NOMO-1 treated with DMSO at 0.1 percent for 48 hours (cell line): ENCODE measurements around the gene ZHX3.
"Not testable (repeated sequence)": the region's sequence is repeated elsewhere in the genome, so short reads cannot be mapped to it uniquely, and the experiment has no call there.

Source experiments
- DNase-seq: peaks from one replicate; lab custom pipeline; 2025; ENCODE audit not compliant: unreplicated experiment; lab: John Stamatoyannopoulos, UW

The ZHX3 gene

GRCh38 chr20:41261260-41261659 lies 56.3 kb downstream of the ZHX3 start:
- no peak for DNase-seq

- DNase-seq, result no peak
These were observed 56.8 kb downstream of the ZHX3 start for GRCh38 chr20:41260734-41261220.

GRCh38 chr20:41259309-41259708 lies 58.2 kb downstream of the ZHX3 start:
- DNase-seq, result no peak

- DNase-seq, result no peak
These were observed 59.1 kb downstream of the ZHX3 start for GRCh38 chr20:41258474-41258873.

- DNase-seq, result no peak
These were observed 61.0 kb downstream of the ZHX3 start for GRCh38 chr20:41256516-41256915.

GRCh38 chr20:41255655-41256054 lies 61.9 kb downstream of the ZHX3 start:
- no peak for DNase-seq

GRCh38 chr20:41249411-41250281 lies 67.9 kb downstream of the ZHX3 start:
- peak; percentile 72 for DNase-seq

- no peak for DNase-seq
These were observed 69.0 kb downstream of the ZHX3 start for GRCh38 chr20:41248368-41249024.

- DNase-seq, result no peak
These were observed 69.8 kb downstream of the ZHX3 start for GRCh38 chr20:41247523-41248367.

GRCh38 chr20:41245086-41245707 lies 72.3 kb downstream of the ZHX3 start:
- DNase-seq, result no peak

GRCh38 chr20:41242807-41243206 lies 74.7 kb downstream of the ZHX3 start:
- DNase-seq, result no peak

GRCh38 chr20:41242352-41242751 lies 75.2 kb downstream of the ZHX3 start:
- DNase-seq, result no peak

GRCh38 chr20:41237233-41237632 lies 80.3 kb downstream of the ZHX3 start:
- DNase-seq, result not testable (repeated sequence)

- not testable (repeated sequence) for DNase-seq
These were observed 80.7 kb downstream of the ZHX3 start for GRCh38 chr20:41236818-41237217.

GRCh38 chr20:41234546-41234945 lies 83.0 kb downstream of the ZHX3 start:
- no peak for DNase-seq

- DNase-seq, result no peak
These were observed 83.5 kb downstream of the ZHX3 start for GRCh38 chr20:41234041-41234440.

GRCh38 chr20:41232973-41233926 lies 84.3 kb downstream of the ZHX3 start:
- peak; percentile 14 for DNase-seq

GRCh38 chr20:41231136-41231535 lies 86.4 kb downstream of the ZHX3 start:
- DNase-seq, result no peak

- no peak for DNase-seq
These were observed 87.4 kb downstream of the ZHX3 start for GRCh38 chr20:41230136-41230535.

GRCh38 chr20:41229259-41229658 lies 88.3 kb downstream of the ZHX3 start:
- no peak for DNase-seq
